DND-41 (cell line): ENCODE data around the gene MRPL33.

Experiments
- EZH2 ChIP-seq: IDR thresholded peaks from 3 replicates; pipeline ENCODE4 v1.6.1; 2012; ENCODE audit warnings: borderline replicate concordance, low read depth, mild to moderate bottlenecking, moderate library complexity, low read length, inconsistent platforms; ENCODE audit not compliant: severe bottlenecking
- TF ChIP-seq, protein P1 (sequence below): IDR thresholded peaks from 2 replicates; pipeline ENCODE4 v1.5.1; 2012; ENCODE audit warnings: borderline replicate concordance, low read length, moderate library complexity, mild to moderate bottlenecking; ENCODE audit not compliant: poor library complexity, severe bottlenecking; ENCODE audit errors: extremely low read depth

DNA sequence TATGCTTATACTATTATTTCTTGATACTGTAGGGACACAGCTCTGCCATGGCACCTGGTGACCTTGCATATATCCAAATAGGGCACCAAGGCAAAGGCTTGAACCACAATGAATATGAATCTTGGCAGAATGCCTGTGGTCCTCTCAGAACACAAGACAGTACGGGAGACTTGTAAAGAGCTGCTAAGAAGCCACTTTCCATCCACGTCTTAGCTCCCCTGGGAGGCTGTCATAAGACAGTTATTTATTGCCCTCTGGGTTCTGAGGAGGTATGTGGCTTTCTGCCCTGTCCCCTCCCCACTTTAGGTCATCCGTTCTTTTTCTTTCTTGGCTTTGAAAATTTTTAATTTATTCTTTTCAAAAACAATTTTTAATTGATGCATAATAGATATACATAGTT lies 29.8 kb upstream of the MRPL33 start:
- no peak for TF ChIP-seq EZH2
- TF ChIP-seq, protein P1, sequence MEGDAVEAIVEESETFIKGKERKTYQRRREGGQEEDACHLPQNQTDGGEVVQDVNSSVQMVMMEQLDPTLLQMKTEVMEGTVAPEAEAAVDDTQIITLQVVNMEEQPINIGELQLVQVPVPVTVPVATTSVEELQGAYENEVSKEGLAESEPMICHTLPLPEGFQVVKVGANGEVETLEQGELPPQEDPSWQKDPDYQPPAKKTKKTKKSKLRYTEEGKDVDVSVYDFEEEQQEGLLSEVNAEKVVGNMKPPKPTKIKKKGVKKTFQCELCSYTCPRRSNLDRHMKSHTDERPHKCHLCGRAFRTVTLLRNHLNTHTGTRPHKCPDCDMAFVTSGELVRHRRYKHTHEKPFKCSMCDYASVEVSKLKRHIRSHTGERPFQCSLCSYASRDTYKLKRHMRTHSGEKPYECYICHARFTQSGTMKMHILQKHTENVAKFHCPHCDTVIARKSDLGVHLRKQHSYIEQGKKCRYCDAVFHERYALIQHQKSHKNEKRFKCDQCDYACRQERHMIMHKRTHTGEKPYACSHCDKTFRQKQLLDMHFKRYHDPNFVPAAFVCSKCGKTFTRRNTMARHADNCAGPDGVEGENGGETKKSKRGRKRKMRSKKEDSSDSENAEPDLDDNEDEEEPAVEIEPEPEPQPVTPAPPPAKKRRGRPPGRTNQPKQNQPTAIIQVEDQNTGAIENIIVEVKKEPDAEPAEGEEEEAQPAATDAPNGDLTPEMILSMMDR: no peak
